Motor neuron (in vitro differentiated cells): ENCODE results near the gene MICAL1. TPM values are rescaled to one million over a fixed set of nuclear protein-coding genes. Genes with fewer than 3 reads are reported as not detected.

Source experiments
- ATAC-seq, 8 experiments: fragments of 200-7000 bp; cut with Tn5 transposase; replicated peaks in 6 of 8; 2 replicates each; pipeline ENCODE4 v1.8.0; 2021; ENCODE audit warnings: mild to moderate bottlenecking in 8 of 8, moderate library complexity in 8 of 8
- H3K27ac ChIP-seq, 2 donors: fragments of 250-450 bp; sonication (Bioruptor Pico); 2 replicates each; pipeline ENCODE4 v1.9.0; 2021; ENCODE audit warnings: antibody characterized with exemption in 2 of 2, mild to moderate bottlenecking in 2 of 2, moderate library complexity in 1 of 2
- H3K4me1 ChIP-seq, 2 donors: fragments of 250-450 bp; sonication (Bioruptor Pico); replicated peaks in 1 of 2; 2 replicates each; pipeline ENCODE4 v1.6.1; 2021; ENCODE audit warnings: antibody characterized with exemption in 2 of 2, mild to moderate bottlenecking in 2 of 2, moderate library complexity in 1 of 2
- H3K4me3 ChIP-seq, 5 donors: fragments of 250-450 bp; sonication (Bioruptor Pico); 2 replicates each; pipeline ENCODE4 v1.9.0; 2021; ENCODE audit warnings: antibody characterized with exemption in 5 of 5, mild to moderate bottlenecking in 5 of 5, moderate library complexity in 4 of 5
- WGBS, 10 experiments: fragments of 450-650 bp; shearing (Covaris generic); methylation state at CpG; one replicate each; pipeline ENCODE4 v1.0.0; 2022; 5-methylcytosine and 5-hydroxymethylcytosine counted together
- in situ Hi-C, 9 experiments: fragments of 400-800 bp; cut with MboI; loops; one replicate each; pipeline ENCODE4 v1.15.0; 2021; ENCODE audit warnings: low sequenced_read_pairs in 9 of 9, low pct_unique_long_range_greater_than_20kb in 2 of 9; ENCODE audit not compliant: unreplicated experiment in 9 of 9
- total RNA-seq, 8 experiments: library from RNA; unstranded; fragments of 300-600 nt; gene quantifications; 2 replicates each; pipeline versions ENCODE4 v1.2.3 to v1.2.4, GENCODE V29; 2022

MICAL1 gene
- total RNA-seq, 8 experiments from 2014 or later, result 17.7 to 45.4 (median 29.8) TPM

- Histone ChIP-seq H3K4me3 (no peak overlapping the region), H3K4me1 (no peaks in the 10 kb centered on the region), H3K27ac (no peak overlapping the region)
- ATAC-seq, result peak; percentile 22 to 84 (median 60)
- in situ Hi-C loops, result no loop called here
- 0 to 88% (median 63%) methylated on average over 3 to 7 of the region's 7 CpGs for WGBS, 10 experiments
Measured at GRCh38 chr6:109428889-109429477, 26.6 kb downstream of the MICAL1 start.

- no peaks in the 10 kb centered on the region for H3K4me1 ChIP-seq
- H3K27ac ChIP-seq, result no peak overlapping the region
- 67 to 100% (median 100%) methylated on average over 1 to 2 of the region's 2 CpGs; no CpG with 5 or more reads in 4 of the 10 experiments for WGBS, 10 experiments
- in situ Hi-C loops, result loop anchor here in 3 of 9 experiments (25.0 kb wide), 2 partner anchors 238 to 888 kb away; no protein-coding TSS in a partner anchor
- H3K4me3 ChIP-seq, result no peak overlapping the region
- ATAC-seq, result no peak
Measured at GRCh38 chr6:109424946-109425345, 30.6 kb downstream of the MICAL1 start.

- no peak for ATAC-seq
- in situ Hi-C loops, result loop anchor here in 3 of 9 experiments (25.0 kb wide), 2 partner anchors 234 to 884 kb away; no protein-coding TSS in a partner anchor
- Histone ChIP-seq H3K27ac (no peak overlapping the region), H3K4me3 (no peak overlapping the region), H3K4me1 (no peaks in the 10 kb centered on the region)
- WGBS, 10 experiments, result 83 to 100% (median 100%) methylated on average over 1 of the region's 1 CpG; no CpG with 5 or more reads in 2 of the 10 experiments
Measured at GRCh38 chr6:109421184-109421583, 34.4 kb downstream of the MICAL1 start.

- in situ Hi-C loops, result loop anchor here in 3 of 9 experiments (25.0 kb wide), 2 partner anchors 233 to 883 kb away; no protein-coding TSS in a partner anchor
- WGBS, 10 experiments, result 0 to 75% (median 60%) methylated on average over 1 of the region's 1 CpG; no CpG with 5 or more reads in 5 of the 10 experiments
- Histone ChIP-seq H3K4me1 (no peaks in the 10 kb centered on the region), H3K4me3 (no peak overlapping the region), H3K27ac (no peak overlapping the region)
- ATAC-seq, result no peak
Measured at GRCh38 chr6:109420751-109421150, 34.8 kb downstream of the MICAL1 start.

- in situ Hi-C loops, result loop anchor here in 3 of 9 experiments (25.0 kb wide), 2 partner anchors 230 to 880 kb away; no protein-coding TSS in a partner anchor
- ATAC-seq, result no peak
- Histone ChIP-seq H3K4me1 (no peaks in the 10 kb centered on the region), H3K27ac (no peak overlapping the region), H3K4me3 (no peak overlapping the region)
- 58 to 100% (median 86%) methylated on average over 1 to 4 of the region's 4 CpGs for WGBS, 10 experiments
Measured at GRCh38 chr6:109417646-109418045, 37.9 kb downstream of the MICAL1 start.

- no peak overlapping the region for H3K4me3 ChIP-seq
- no peak overlapping the region for H3K27ac ChIP-seq
- ATAC-seq, result no peak
- no peaks in the 10 kb centered on the region for H3K4me1 ChIP-seq
- WGBS, 10 experiments, result 60 to 100% (median 79%) methylated on average over 1 to 2 of the region's 2 CpGs; no CpG with 5 or more reads in 5 of the 10 experiments
- in situ Hi-C loops, result loop anchor here in 3 of 9 experiments (25.0 kb wide), 2 partner anchors 224 to 874 kb away; no protein-coding TSS in a partner anchor
Measured at GRCh38 chr6:109411034-109411433, 44.5 kb downstream of the MICAL1 start.

GRCh38 chr6:109406196-109406595 is 49.4 kb downstream of the MICAL1 start:
- Histone ChIP-seq H3K4me3 (no peak overlapping the region), H3K27ac (no peak overlapping the region), H3K4me1 (no peaks in the 10 kb centered on the region)
- in situ Hi-C loops, result loop anchor here in 3 of 9 experiments (25.0 kb wide), 2 partner anchors 219 to 869 kb away; no protein-coding TSS in a partner anchor
- ATAC-seq, result peak in 2 of 8 experiments; percentile 52 to 81
- WGBS, 10 experiments, result 40 to 98% (median 79%) methylated on average over 1 to 4 of the region's 4 CpGs; no CpG with 5 or more reads in 1 of the 10 experiments

GRCh38 chr6:109397020-109397419 is 58.6 kb downstream of the MICAL1 start:
- H3K27ac ChIP-seq, result no peak overlapping the region
- WGBS, 10 experiments, result 24 to 100% (median 93%) methylated on average over 1 to 4 of the region's 4 CpGs; no CpG with 5 or more reads in 3 of the 10 experiments
- peak in 3 of 8 experiments; percentile 77 to 98 (median 96) for ATAC-seq
- in situ Hi-C loops, result loop anchor here in 4 of 9 experiments (25.0 kb wide), 1 partner anchor 210 kb away; no protein-coding TSS in a partner anchor
- no peak overlapping the region for H3K4me3 ChIP-seq
- no peaks in the 10 kb centered on the region for H3K4me1 ChIP-seq

- H3K27ac ChIP-seq, result no peak overlapping the region
- no peaks in the 10 kb centered on the region for H3K4me1 ChIP-seq
- no peak for ATAC-seq
- WGBS, 10 experiments, result 80 to 100% (median 97%) methylated on average over 1 to 12 of the region's 12 CpGs; no CpG with 5 or more reads in 2 of the 10 experiments
- H3K4me3 ChIP-seq, result no peak overlapping the region
- in situ Hi-C loops, result loop anchor here in 4 of 9 experiments (25.0 kb wide), 1 partner anchor 209 kb away; no protein-coding TSS in a partner anchor
Measured at GRCh38 chr6:109396046-109396718, 59.4 kb downstream of the MICAL1 start.

Other genes starting within 250 kb of the MICAL1 start
- 100 to 1,000 TPM in 4 of 8 experiments, 10 to 100 TPM in 4; 32.8 to 198 (median 90.8) TPM for gene CD164, start 73.3 kb downstream of the MICAL1 start, total RNA-seq
- gene PPIL6, start 15.1 kb downstream of the MICAL1 start, total RNA-seq, result 10 to 100 TPM in 2 of 8 experiments, 1 to 10 TPM in 5, under 1 TPM in 1; 0.87 to 22.4 (median 4.6) TPM
- 10 to 100 TPM in 4 of 8 experiments, 1 to 10 TPM in 4; 2.4 to 13.5 (median 7.8) TPM for gene SMPD2, start 15.0 kb downstream of the MICAL1 start, total RNA-seq
- gene ZBTB24, start 27.4 kb upstream of the MICAL1 start, total RNA-seq, result 10 to 100 TPM in 2 of 8 experiments, 1 to 10 TPM in 6; 5.1 to 17.4 (median 7.9) TPM
- gene AK9, start 235.4 kb upstream of the MICAL1 start, total RNA-seq, result 10 to 100 TPM in 5 of 8 experiments, 1 to 10 TPM in 3; 7.0 to 18.1 (median 13.3) TPM
- gene FIG4, start 235.5 kb upstream of the MICAL1 start, total RNA-seq, result 10 to 100 TPM in 7 of 8 experiments, 1 to 10 TPM in 1; 5.2 to 25.1 (median 18.7) TPM